RPMI8226 (cell line): ENCODE results near the gene DPF1.

Experiments
- DNase-seq: peaks from one replicate; pipeline ENCODE4 v3.0.0-alpha.2; 2015

Gene DPF1

GRCh38 chr19:38218204-38218603 lies 5.8 kb downstream of the DPF1 start:
- DNase-seq, result no peak

DNA sequence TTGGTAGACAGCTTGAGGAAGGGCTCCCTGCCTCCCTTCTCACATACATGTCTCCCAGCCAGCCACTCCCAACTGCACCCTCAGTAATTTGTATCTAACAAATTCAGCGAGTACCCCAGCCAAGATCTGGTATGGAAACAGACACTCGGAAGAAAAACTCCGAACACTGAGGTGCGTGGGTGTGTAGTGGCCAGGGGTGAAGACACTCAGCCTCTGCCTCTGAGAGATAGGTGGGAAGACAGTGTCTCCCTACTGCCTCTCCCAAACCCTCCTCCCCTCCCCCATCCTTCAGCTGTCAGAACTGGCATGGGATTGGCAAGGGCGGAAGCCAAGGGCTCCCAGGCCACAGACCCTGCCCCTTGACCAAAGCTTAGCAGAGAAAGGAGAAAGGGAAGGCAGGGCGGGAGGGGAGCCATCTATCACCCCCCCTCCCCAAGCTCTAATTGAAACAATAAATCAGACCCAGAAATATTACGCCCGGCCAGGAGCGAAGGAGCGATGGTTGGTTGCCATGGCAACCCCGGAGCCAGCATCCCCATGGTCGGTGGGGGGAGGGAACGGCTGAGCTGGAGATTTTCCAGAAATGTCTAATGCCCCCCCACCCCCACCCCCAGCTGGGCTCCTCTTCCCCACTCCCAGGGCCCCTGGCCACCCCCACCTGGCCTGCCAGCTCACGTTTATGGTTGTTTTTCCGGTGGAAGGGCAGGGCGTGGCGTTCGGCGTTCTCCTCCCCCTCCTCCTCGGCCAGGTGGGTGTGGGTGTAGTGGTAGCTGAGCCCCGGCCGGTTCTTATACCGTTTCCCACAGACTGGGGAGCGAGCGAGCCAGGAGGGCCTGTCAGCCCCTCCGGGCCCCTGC lies 7.0 kb downstream of the DPF1 start:
- no peak for DNase-seq

DNA sequence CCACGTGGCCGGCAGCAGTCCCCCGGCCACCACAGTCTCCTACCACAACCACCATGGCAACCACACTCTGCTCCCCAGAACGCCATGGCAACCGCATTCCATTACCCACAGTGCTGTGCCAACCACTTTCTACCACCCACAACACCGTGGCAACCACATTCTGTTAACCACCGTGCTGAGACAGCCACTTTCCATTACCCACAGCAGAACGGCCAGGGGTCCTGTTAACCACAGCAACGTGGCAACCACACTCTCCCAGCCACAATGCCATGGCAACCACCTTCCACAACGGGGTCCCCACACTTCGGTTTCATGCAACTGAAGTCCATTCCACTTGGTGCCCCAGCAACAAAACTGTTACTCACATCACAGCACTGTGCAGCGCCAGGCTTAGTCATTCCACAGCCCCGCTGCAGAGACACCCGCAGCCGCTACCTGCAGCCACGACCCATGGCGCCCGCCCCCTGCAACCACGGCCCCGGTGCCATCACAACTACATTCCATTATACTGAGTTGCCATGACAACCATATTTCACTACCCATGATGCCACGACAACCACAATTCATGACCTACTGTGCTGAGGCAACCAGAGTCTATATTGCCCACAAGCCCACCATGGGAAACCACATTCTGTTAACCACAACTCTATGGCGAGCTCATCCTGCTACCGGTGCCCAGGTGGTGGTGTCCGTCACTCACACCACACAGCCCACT lies 10.0 kb downstream of the DPF1 start:
- peak; percentile 85 for DNase-seq

- no peak for DNase-seq
Measured at GRCh38 chr19:38213469-38213868, 10.6 kb downstream of the DPF1 start.

DNA sequence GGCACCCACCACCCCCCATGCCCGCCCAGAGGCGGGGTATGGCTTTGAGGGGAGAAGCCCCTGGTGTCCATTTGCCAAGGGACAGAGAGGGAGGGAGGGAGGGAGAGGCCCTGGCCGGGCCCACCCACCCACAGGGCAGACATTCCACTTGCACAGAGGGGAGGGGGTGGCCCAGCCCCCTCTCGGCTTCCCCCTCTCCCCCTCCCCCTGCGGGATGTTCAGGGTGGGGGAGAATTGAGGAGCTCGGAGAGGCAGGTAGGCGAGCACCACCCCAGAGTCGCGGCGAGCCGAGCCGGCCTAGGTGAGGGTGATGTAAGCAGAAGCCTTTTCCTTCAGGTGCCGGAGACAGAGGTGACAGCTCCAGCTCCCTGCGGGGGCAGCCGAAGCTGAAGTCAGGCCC lies 12.3 kb downstream of the DPF1 start:
- DNase-seq, result no peak

- DNase-seq, result no peak
Measured at GRCh38 chr19:38211151-38211591, 12.9 kb downstream of the DPF1 start.

- peak; percentile 15 for DNase-seq
Measured at GRCh38 chr19:38210458-38210987, 13.5 kb downstream of the DPF1 start.

DNA sequence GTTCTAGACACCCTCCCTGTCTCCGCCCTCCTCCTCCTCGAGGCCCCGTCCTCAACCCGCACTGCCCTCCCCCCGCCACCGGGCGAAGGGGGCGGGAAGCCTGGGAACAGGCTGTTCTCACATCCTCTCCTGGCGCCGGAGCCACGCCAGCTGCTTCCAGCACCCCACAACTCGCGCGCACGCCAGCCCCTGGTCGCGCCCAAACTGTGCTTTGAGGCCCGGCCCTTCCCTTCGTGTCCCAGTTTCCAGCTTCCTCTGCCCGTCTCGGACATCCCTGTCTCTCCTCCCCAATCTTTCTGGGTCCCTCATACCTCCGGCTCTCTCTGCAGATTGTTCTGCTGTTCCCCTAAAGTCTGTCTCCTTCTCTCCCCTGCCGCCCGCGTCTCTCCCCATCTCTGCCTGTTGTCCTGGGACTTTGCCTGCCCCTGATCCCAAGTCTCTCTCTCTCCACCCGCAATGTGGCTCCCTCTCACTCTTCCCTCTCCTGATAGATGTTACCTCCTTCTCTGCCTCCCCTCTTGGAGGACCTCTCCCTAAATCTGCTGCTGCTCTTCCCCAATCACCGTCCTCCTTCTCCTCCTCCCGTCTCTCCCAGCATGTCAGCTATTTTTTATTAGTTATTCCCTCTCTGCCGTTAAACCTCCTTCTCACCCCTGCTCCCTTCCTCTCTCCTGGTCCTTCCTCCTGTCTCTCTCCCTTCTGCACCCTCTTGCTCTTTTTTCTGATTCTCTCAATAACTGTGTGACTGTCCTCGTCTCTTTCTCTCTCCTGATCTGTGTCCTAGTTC lies 14.2 kb downstream of the DPF1 start:
- peak; percentile 15 for DNase-seq

- DNase-seq, result no peak
Measured at GRCh38 chr19:38209152-38209551, 14.9 kb downstream of the DPF1 start.

- no peak for DNase-seq
Measured at GRCh38 chr19:38208571-38208970, 15.5 kb downstream of the DPF1 start.

DNA sequence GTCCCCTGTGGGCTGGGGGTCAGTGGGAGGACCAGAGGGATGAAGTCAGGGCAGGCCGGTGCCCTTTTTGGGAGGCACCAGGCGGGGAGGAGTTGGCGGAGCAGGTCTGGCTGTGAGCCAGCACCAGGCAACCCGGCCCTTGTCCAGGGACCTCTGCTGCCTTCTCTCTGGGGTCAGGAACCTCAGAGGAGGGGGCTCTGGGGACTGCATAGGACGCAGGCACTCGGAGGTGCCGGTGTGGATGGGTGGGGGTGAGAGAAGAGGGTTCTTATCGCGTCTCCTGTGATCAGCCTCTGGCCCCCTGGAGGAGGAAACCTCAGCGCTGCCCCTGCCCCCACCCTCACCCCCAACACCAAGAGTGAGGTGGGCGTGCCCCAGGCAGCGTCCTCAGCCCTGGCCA lies 16.5 kb downstream of the DPF1 start:
- DNase-seq, result no peak

- DNase-seq, result no peak
Measured at GRCh38 chr19:38206928-38207327, 17.1 kb downstream of the DPF1 start.

DNA sequence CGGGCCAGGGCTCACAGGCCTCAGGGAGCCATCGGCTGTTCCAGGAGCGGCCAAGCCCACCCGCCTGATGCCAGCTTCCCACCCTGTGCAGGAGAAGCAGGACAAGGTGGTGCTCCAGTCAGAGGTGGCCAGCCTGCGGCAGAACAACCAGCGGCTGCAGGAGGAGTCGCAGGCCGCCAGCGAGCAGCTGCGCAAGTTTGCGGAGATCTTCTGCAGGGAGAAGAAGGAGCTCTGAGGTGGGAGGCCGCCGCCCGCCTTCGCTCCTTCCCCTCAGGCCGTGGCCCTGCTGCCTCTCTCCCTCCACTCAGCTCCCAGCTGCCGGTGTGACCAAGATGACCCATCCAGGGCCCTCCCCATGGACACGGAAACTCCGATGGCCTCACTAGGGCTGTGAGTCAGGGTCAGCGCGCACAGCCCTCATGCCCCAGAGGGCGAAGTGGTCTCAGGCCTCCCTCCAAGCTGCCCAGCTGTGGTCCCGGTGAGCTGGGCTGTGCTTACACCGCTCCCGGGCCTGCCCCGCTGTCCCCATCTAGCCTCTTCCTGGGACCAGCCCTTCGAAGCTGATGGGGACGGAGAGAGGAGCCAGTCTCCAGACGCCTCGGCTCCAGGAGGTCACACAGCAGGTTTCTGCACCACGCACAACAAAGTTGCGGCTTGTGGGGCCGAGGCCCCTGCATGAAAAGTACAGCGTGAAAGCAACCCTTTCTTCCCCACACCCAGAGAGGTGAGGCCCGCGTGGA lies 17.8 kb downstream of the DPF1 start:
- DNase-seq, result no peak

GRCh38 chr19:38204728-38205127 lies 19.3 kb downstream of the DPF1 start:
- DNase-seq, result no peak

- no peak for DNase-seq
Measured at GRCh38 chr19:38204096-38204495, 19.9 kb downstream of the DPF1 start.

- DNase-seq, result no peak
Measured at GRCh38 chr19:38203197-38203596, 20.8 kb downstream of the DPF1 start.

GRCh38 chr19:38202504-38202903 lies 21.5 kb downstream of the DPF1 start:
- DNase-seq, result no peak

DNA sequence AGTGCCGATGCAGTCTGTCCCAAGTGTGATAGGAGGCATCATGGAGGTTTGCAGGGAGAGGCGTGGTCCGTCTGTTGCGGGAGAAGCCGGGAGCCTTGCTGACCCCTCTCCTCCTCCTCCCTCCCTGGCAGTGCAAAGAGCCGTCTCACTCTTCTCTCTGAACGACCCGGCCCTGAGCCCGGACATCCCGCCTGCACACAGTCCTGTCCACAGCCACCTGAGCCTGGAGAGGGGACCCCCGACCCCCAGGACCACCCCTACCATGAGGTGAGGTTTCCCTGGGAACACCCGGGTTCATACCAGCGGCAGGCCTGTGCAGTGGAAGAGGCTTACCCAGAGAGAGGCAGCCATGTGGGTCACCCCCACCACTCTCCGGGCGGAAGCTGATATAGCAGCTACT lies 22.3 kb downstream of the DPF1 start:
- no peak for DNase-seq

- no peak for DNase-seq
Measured at GRCh38 chr19:38199340-38199739, 24.7 kb downstream of the DPF1 start.

- no peak for DNase-seq
Measured at GRCh38 chr19:38197937-38198704, 25.9 kb downstream of the DPF1 start.

- DNase-seq, result no peak
Measured at GRCh38 chr19:38196948-38197656, 26.9 kb downstream of the DPF1 start.
